ENCODE data around the gene UQCR10.

GRCh38 chr22:29729161-29729560 lies 38.0 kb upstream of the UQCR10 start:
- TF ChIP-seq CTCF (IDR thresholded peaks at IDR 0.05) (no peak), POLR2AphosphoS5 (IDR thresholded peaks at IDR 0.05; ENCODE audit: low read depth, low read length) (no peak)

All from Panc1 (cell line).